Ectodermal cell (in vitro differentiated cells): Measurements from ENCODE around the gene RGL1.

Experiments
- H3K27ac ChIP-seq: 2 replicates; pipeline ENCODE4 v1.7.0; 2013; ENCODE audit warnings: mild to moderate bottlenecking, low read depth, low read length; ENCODE audit not compliant: insufficient read depth, poor library complexity, severe bottlenecking
- H3K27me3 ChIP-seq: 2 replicates; pipeline ENCODE4 v1.7.0; 2013; ENCODE audit warnings: mild to moderate bottlenecking, low read length; ENCODE audit not compliant: insufficient read depth, control insufficient read depth, poor library complexity, severe bottlenecking
- H3K36me3 ChIP-seq: one replicate; pipeline ENCODE4 v1.7.0; 2013; ENCODE audit warnings: low read length; ENCODE audit not compliant: control insufficient read depth, insufficient read depth
- H3K4me1 ChIP-seq: one replicate; pipeline ENCODE4 v1.7.0; 2013; ENCODE audit warnings: low read length; ENCODE audit not compliant: control insufficient read depth, insufficient read depth
- H3K4me3 ChIP-seq: 2 replicates; pipeline ENCODE4 v1.7.0; 2013; ENCODE audit warnings: low read depth, low read length, control low read depth; ENCODE audit not compliant: insufficient read depth
- H3K9me3 ChIP-seq: 2 replicates; pipeline ENCODE4 v1.7.0; 2013; ENCODE audit warnings: mild to moderate bottlenecking, low read length, moderate library complexity; ENCODE audit not compliant: control insufficient read depth
- WGBS, 2 experiments: methylation state at CpG; one replicate each; pipeline ENCODE4 v1.1.7; 2013; ENCODE audit warnings: missing lambda C conversion rate in 2 of 2; 5-methylcytosine and 5-hydroxymethylcytosine counted together

RGL1 gene

GRCh38 chr1:183821309-183821888 is 16.5 kb downstream of the RGL1 start:
- H3K4me3 ChIP-seq: no peak overlapping the region
- no peaks in the 10 kb centered on the region for H3K36me3 ChIP-seq
- H3K9me3 ChIP-seq: no peaks in the 10 kb centered on the region
- no peak overlapping the region for H3K27ac ChIP-seq
- WGBS, 2 experiments: 89 to 98% methylated on average over 1 of the region's 1 CpG
- H3K27me3 ChIP-seq: no peaks in the 10 kb centered on the region
- no peaks in the 10 kb centered on the region for H3K4me1 ChIP-seq

- no peaks in the 10 kb centered on the region for H3K36me3 ChIP-seq
- H3K4me3 ChIP-seq: no peak overlapping the region
- H3K4me1 ChIP-seq: no peaks in the 10 kb centered on the region
- no peaks in the 10 kb centered on the region for H3K9me3 ChIP-seq
- no peaks in the 10 kb centered on the region for H3K27me3 ChIP-seq
- H3K27ac ChIP-seq: no peak overlapping the region
- WGBS, 2 experiments: 92 to 98% methylated on average over 3 of the region's 3 CpGs
These were observed 17.1 kb downstream of the RGL1 start for GRCh38 chr1:183821889-183822611.

GRCh38 chr1:183824291-183824690 is 19.4 kb downstream of the RGL1 start:
- H3K36me3 ChIP-seq: no peaks in the 10 kb centered on the region
- H3K27me3 ChIP-seq: no peaks in the 10 kb centered on the region
- 91 to 100% methylated on average over 1 of the region's 1 CpG for WGBS, 2 experiments
- H3K4me1 ChIP-seq: no peaks in the 10 kb centered on the region
- no peaks in the 10 kb centered on the region for H3K9me3 ChIP-seq
- H3K27ac ChIP-seq: no peak overlapping the region
- H3K4me3 ChIP-seq: no peak overlapping the region

GRCh38 chr1:183827801-183828200 is 22.9 kb downstream of the RGL1 start:
- H3K4me1 ChIP-seq: peaks cover 6% of the 10 kb centered on the region
- no peak overlapping the region for H3K27ac ChIP-seq
- H3K9me3 ChIP-seq: no peaks in the 10 kb centered on the region
- H3K4me3 ChIP-seq: no peak overlapping the region
- no peaks in the 10 kb centered on the region for H3K27me3 ChIP-seq
- no peaks in the 10 kb centered on the region for H3K36me3 ChIP-seq

- no peaks in the 10 kb centered on the region for H3K27me3 ChIP-seq
- WGBS, 2 experiments: 95 to 100% methylated on average over 1 of the region's 1 CpG
- no peak overlapping the region for H3K27ac ChIP-seq
- H3K9me3 ChIP-seq: no peaks in the 10 kb centered on the region
- H3K4me3 ChIP-seq: no peak overlapping the region
- peaks cover 6% of the 10 kb centered on the region for H3K4me1 ChIP-seq
- no peaks in the 10 kb centered on the region for H3K36me3 ChIP-seq
These were observed 25.5 kb downstream of the RGL1 start for GRCh38 chr1:183830389-183830788.

- Histone ChIP-seq H3K27ac (no peak overlapping the region), H3K9me3 (no peaks in the 10 kb centered on the region), H3K4me1 (peaks cover 7% of the 10 kb centered on the region), H3K27me3 (no peaks in the 10 kb centered on the region), H3K4me3 (no peak overlapping the region), H3K36me3 (no peaks in the 10 kb centered on the region)
These were observed 26.4 kb downstream of the RGL1 start for GRCh38 chr1:183831311-183831710.

- Histone ChIP-seq H3K27me3 (no peaks in the 10 kb centered on the region), H3K36me3 (no peaks in the 10 kb centered on the region), H3K4me1 (peaks cover 16% of the 10 kb centered on the region), H3K4me3 (no peak overlapping the region), H3K9me3 (no peaks in the 10 kb centered on the region), H3K27ac (no peak overlapping the region)
These were observed 27.5 kb downstream of the RGL1 start for GRCh38 chr1:183832459-183832858.

GRCh38 chr1:183834568-183834967 is 29.6 kb downstream of the RGL1 start:
- 84 to 94% methylated on average over 3 of the region's 3 CpGs for WGBS, 2 experiments
- Histone ChIP-seq H3K27ac (no peak overlapping the region), H3K4me3 (no peak overlapping the region), H3K9me3 (no peaks in the 10 kb centered on the region), H3K4me1 (peaks cover 16% of the 10 kb centered on the region), H3K27me3 (no peaks in the 10 kb centered on the region), H3K36me3 (no peaks in the 10 kb centered on the region)

GRCh38 chr1:183836598-183836997 is 31.7 kb downstream of the RGL1 start:
- no peaks in the 10 kb centered on the region for H3K36me3 ChIP-seq
- no peak overlapping the region for H3K4me3 ChIP-seq
- H3K27ac ChIP-seq: no peak overlapping the region
- H3K4me1 ChIP-seq: peaks cover 11% of the 10 kb centered on the region
- H3K27me3 ChIP-seq: no peaks in the 10 kb centered on the region
- H3K9me3 ChIP-seq: no peaks in the 10 kb centered on the region
- WGBS, 2 experiments: 91 to 94% methylated on average over 2 to 4 of the region's 4 CpGs

- H3K36me3 ChIP-seq: no peaks in the 10 kb centered on the region
- H3K27ac ChIP-seq: no peak overlapping the region
- no peaks in the 10 kb centered on the region for H3K27me3 ChIP-seq
- H3K9me3 ChIP-seq: no peaks in the 10 kb centered on the region
- no peak overlapping the region for H3K4me3 ChIP-seq
- peaks cover 11% of the 10 kb centered on the region for H3K4me1 ChIP-seq
- WGBS, 2 experiments: 65 to 89% methylated on average over 1 of the region's 1 CpG
These were observed 32.1 kb downstream of the RGL1 start for GRCh38 chr1:183837062-183837461.
